CD4-positive, alpha-beta T cell (primary cell): ENCODE measurements around the gene LMF1. TPM values are rescaled to one million over a fixed set of nuclear protein-coding genes. Genes with fewer than 3 reads are reported as not detected.

Experiments used
- ATAC-seq: fragments of 200-7000 bp; cut with Tn5 transposase; one replicate; pipeline ENCODE4 v1.10.0; 2022; ENCODE audit warnings: mild to moderate bottlenecking; ENCODE audit not compliant: poor library complexity
- CTCF ChIA-PET: fragments of 350-600 bp; sonication (Branson Sonifier 250); formaldehyde crosslinking; loops from one replicate; lab custom pipeline; 2021; ENCODE audit warnings: antibody characterized with exemption, inconsistent platforms; lab: Charles Lee
- POLR2A ChIA-PET: fragments of 350-600 bp; sonication (Branson Sonifier 250); formaldehyde crosslinking; loops from one replicate; lab custom pipeline; 2021; ENCODE audit warnings: antibody characterized with exemption, inconsistent platforms; lab: Charles Lee
- DNase-seq, 14 experiments: peaks; one replicate each; pipeline ENCODE4 v3.0.0-alpha.2; 2013 to 2020; ENCODE audit warnings: mixed read lengths in 2 of 14
- H3K27ac ChIP-seq, 2 donors: one replicate each; pipeline versions ENCODE4 v1.5.1 to v1.7.0; 2013; ENCODE audit warnings: low read length in 2 of 2, low read depth in 1 of 2, mild to moderate bottlenecking in 1 of 2
- H3K27me3 ChIP-seq, 2 experiments: 1 replicate in 1 of 2; 2 replicates in 1 of 2; pipeline versions ENCODE4 v1.6.1 to v1.7.0; 2013; ENCODE audit warnings: low read length in 2 of 2, control low read depth in 1 of 2, mild to moderate bottlenecking in 1 of 2, moderate library complexity in 1 of 2; ENCODE audit not compliant: insufficient read depth in 2 of 2, control insufficient read depth in 1 of 2
- H3K36me3 ChIP-seq: one replicate; pipeline ENCODE4 v1.6.1; 2013; ENCODE audit warnings: low read length, control low read depth; ENCODE audit not compliant: insufficient read depth
- H3K4me1 ChIP-seq: one replicate; pipeline ENCODE4 v1.6.1; 2013; ENCODE audit warnings: low read length, control low read depth; ENCODE audit not compliant: insufficient read depth
- H3K4me3 ChIP-seq: one replicate; pipeline ENCODE4 v1.5.1; 2013; ENCODE audit warnings: mild to moderate bottlenecking, low read length, moderate library complexity
- H3K9me3 ChIP-seq, 2 experiments: 1 replicate in 1 of 2; 2 replicates in 1 of 2; pipeline versions ENCODE4 v1.6.1 to v1.7.0; 2013; ENCODE audit warnings: low read length in 2 of 2, mild to moderate bottlenecking in 2 of 2, control low read depth in 1 of 2, moderate library complexity in 1 of 2; ENCODE audit not compliant: control insufficient read depth in 1 of 2, insufficient read depth in 1 of 2
- H3K27ac Mint-ChIP-seq: one replicate; pipeline ENCODE4 v1.8.0; 2020; ENCODE audit warnings: mixed read lengths
- H3K27me3 Mint-ChIP-seq: one replicate; pipeline ENCODE4 v1.8.0; 2021; ENCODE audit warnings: mixed read lengths
- H3K36me3 Mint-ChIP-seq: one replicate; pipeline ENCODE4 v1.8.0; 2021; ENCODE audit warnings: low read depth, mixed read lengths
- H3K4me1 Mint-ChIP-seq: one replicate; pipeline ENCODE4 v1.8.0; 2021; ENCODE audit warnings: low read depth, mixed read lengths
- H3K4me3 Mint-ChIP-seq: one replicate; pipeline ENCODE4 v1.8.0; 2020; ENCODE audit warnings: mild to moderate bottlenecking, mixed read lengths
- H3K9me3 Mint-ChIP-seq: one replicate; pipeline ENCODE4 v1.8.0; 2020; ENCODE audit warnings: mixed read lengths
- intact Hi-C, 2 experiments: fragments of 100-400 bp; cut with DNase I in 1 of 2; cut with micrococcal nuclease in 1 of 2; formaldehyde crosslinking; loops; one replicate each; pipeline versions ENCODE4 v1.15.1 to v1.9.0; 2023 to 2025; cut with DNase I, micrococcal nuclease
- total RNA-seq, 174 experiments: library from RNA in 2 of 174; stranded (reverse) in 2 of 174; gene quantifications; one replicate each; pipeline ENCODE4 v1.2.3 and lab custom pipeline; 2021 to 2026
- TF ChIP-seq, protein P1 (sequence below): fragments of 200-600 bp; IDR thresholded peaks from one replicate; pipeline ENCODE4 v1.8.0; 2022; ENCODE audit warnings: antibody characterized with exemption, mild to moderate bottlenecking

Gene LMF1
- total RNA-seq, 2 experiments from 2014 or later = 26.8 to 27.6 TPM

DNA sequence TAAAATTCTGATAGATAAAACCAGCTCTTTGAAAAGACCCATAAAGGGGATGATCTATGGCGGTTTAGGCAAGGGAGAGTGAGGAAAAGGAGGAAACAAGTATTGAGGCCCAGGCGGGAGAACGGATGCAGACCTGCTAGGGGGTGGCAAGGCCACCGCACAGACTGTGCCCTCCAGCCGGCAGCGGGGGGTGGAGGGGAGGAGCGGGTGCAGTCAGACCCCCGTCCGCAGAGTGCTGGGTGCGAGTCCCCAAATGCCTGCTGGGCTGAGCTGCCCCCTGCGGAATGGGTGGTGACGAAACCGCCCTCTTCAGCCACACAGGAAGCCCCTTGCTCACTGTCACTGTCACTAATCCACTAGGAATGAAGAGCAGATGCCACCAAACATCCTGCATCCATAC, 46.0 kb downstream of the LMF1 start:
- no peaks in the 10 kb centered on the region for H3K4me1 Mint-ChIP-seq
- no peak for ATAC-seq
- DNase-seq = no peak
- Histone ChIP-seq H3K4me1 (no peaks in the 10 kb centered on the region), H3K9me3 (peaks cover 5 to 23% of the 10 kb centered on the region in 2 experiments), H3K27me3 (no peaks in the 10 kb centered on the region), H3K36me3 (peaks cover 25% of the 10 kb centered on the region), H3K4me3 (no peak overlapping the region), H3K27ac (no peak overlapping the region)
- ChIA-PET POLR2A (no interaction called here), CTCF (no interaction called here)
- TF ChIP-seq, protein P1, sequence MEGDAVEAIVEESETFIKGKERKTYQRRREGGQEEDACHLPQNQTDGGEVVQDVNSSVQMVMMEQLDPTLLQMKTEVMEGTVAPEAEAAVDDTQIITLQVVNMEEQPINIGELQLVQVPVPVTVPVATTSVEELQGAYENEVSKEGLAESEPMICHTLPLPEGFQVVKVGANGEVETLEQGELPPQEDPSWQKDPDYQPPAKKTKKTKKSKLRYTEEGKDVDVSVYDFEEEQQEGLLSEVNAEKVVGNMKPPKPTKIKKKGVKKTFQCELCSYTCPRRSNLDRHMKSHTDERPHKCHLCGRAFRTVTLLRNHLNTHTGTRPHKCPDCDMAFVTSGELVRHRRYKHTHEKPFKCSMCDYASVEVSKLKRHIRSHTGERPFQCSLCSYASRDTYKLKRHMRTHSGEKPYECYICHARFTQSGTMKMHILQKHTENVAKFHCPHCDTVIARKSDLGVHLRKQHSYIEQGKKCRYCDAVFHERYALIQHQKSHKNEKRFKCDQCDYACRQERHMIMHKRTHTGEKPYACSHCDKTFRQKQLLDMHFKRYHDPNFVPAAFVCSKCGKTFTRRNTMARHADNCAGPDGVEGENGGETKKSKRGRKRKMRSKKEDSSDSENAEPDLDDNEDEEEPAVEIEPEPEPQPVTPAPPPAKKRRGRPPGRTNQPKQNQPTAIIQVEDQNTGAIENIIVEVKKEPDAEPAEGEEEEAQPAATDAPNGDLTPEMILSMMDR = no peak
- intact Hi-C loops = no loop called here
- no peaks in the 10 kb centered on the region for H3K27me3 Mint-ChIP-seq
- no peak overlapping the region for H3K27ac Mint-ChIP-seq
- H3K4me3 Mint-ChIP-seq = no peak overlapping the region
- peaks cover 41% of the 10 kb centered on the region for H3K36me3 Mint-ChIP-seq
- no peaks in the 10 kb centered on the region for H3K9me3 Mint-ChIP-seq

DNA sequence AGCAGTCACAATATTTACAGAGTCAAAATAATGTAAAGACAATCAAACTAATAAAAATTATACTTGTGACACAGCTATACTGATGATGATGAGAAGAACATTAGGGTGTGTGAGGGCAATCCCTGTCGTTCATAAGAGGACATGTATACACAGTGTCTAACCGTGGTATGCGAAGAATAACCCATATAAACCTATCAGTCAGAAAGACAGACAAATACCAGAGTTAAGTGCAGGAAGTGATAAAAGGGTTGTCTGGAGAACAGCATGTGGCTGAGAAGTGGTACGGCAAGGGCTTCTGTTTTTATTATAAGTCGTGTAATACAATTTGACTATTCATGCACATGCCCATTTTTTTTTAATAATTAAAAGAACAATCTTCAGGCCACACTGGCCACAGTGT, 46.7 kb downstream of the LMF1 start:
- peaks cover 19% of the 10 kb centered on the region for H3K36me3 ChIP-seq
- no peak overlapping the region for H3K27ac ChIP-seq
- no peak for ATAC-seq
- intact Hi-C loops = no loop called here
- H3K4me1 ChIP-seq = no peaks in the 10 kb centered on the region
- H3K9me3 Mint-ChIP-seq = no peaks in the 10 kb centered on the region
- H3K4me3 ChIP-seq = no peak overlapping the region
- peaks cover 39% of the 10 kb centered on the region for H3K36me3 Mint-ChIP-seq
- H3K4me3 Mint-ChIP-seq = no peak overlapping the region
- H3K9me3 ChIP-seq = peaks cover 5 to 23% of the 10 kb centered on the region in 2 experiments
- TF ChIP-seq, protein P1 = no peak
- no peak overlapping the region for H3K27ac Mint-ChIP-seq
- no peaks in the 10 kb centered on the region for H3K27me3 Mint-ChIP-seq
- no peaks in the 10 kb centered on the region for H3K4me1 Mint-ChIP-seq
- CTCF ChIA-PET = no interaction called here
- no peak for DNase-seq
- POLR2A ChIA-PET = no interaction called here
- no peaks in the 10 kb centered on the region for H3K27me3 ChIP-seq

DNA sequence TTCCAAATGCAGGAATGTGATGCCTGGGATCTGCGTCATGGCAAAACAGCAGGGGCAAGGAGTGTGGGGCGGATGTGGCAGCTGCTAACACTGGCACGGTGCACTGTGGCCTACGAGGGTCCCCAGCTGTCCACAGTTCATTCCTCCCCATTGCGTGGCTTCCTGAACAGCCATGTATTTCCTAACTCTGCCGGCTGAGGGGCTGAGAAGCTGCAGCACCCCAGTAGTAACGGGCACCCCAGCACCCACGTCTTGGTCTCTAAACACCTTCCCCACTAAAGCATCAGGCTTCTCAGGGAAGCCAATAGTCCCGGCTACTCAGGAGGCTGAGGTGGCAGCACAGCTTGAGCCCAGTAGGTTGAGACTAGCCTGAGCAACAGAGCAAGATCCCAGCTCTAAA, 47.6 kb downstream of the LMF1 start:
- no peak overlapping the region for H3K4me3 Mint-ChIP-seq
- TF ChIP-seq, protein P1 = no peak
- POLR2A ChIA-PET = no interaction called here

More for the DNA sequence above, 47.6 kb downstream of the LMF1 start:
- no peak for ATAC-seq
- no peak for DNase-seq
- Mint-ChIP-seq H3K9me3 (no peaks in the 10 kb centered on the region), H3K4me1 (no peaks in the 10 kb centered on the region), H3K27ac (no peak overlapping the region), H3K36me3 (peaks cover 39% of the 10 kb centered on the region), H3K27me3 (no peaks in the 10 kb centered on the region)
- intact Hi-C loops = no loop called here
- CTCF ChIA-PET = no interaction called here
- H3K27me3 ChIP-seq = no peaks in the 10 kb centered on the region
- H3K36me3 ChIP-seq = peaks cover 18% of the 10 kb centered on the region
- H3K27ac ChIP-seq = no peak overlapping the region
- H3K9me3 ChIP-seq = peaks cover 5 to 23% of the 10 kb centered on the region in 2 experiments
- no peak overlapping the region for H3K4me3 ChIP-seq
- H3K4me1 ChIP-seq = no peaks in the 10 kb centered on the region
